Activated CD4-positive, alpha-beta T cell treated with anti-CD3 and anti-CD28 coated beads for 4 hours (primary cell): ENCODE results near the gene GCM1.

Source experiments
- DNase-seq, 2 donors: peaks; one replicate each; pipeline ENCODE4 v3.0.0-alpha.2; 2020

Gene GCM1

GRCh38 chr6:53103993-53104675, 44.5 kb downstream of the GCM1 start:
- no peak for DNase-seq

DNA sequence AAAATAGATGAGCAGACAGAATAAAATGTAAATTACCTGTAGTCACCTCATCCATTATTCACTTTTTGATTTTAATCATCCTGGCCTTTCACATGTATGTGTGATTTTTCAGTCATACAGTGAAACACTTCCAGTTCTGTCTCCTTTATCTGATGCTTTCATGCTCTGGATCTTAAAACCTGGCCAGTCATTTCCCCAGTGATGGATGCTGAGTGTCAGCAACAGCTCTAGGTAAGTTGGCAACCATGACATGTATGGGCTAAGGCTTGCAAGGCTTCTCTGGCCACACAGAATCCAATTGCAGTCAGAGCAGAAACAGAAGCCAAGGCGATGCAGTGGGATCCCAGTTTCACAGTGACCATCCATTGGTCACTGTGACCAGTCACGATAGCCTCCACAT, 47.6 kb downstream of the GCM1 start:
- no peak for DNase-seq

DNA sequence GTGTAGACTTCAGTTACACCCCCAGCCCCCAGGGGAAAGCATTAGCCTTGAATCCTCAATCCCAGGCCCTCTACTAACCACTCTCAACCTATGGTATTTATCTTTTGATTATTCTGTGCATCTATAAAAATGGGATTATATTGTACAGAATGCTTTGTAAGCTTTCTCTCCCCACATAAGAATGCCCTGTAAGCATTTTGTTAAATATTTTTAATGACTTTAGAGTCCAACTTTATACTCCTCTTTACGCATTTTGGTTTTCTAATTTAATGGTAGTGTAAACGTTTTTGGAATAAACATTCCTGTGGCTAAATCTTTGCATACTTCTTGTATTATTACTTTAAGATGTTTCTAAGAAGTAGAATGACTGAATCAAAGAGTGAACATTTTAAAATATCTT, 48.1 kb downstream of the GCM1 start:
- DNase-seq: no peak

- no peak for DNase-seq
These were observed 52.9 kb downstream of the GCM1 start for GRCh38 chr6:53095716-53096115.

DNA sequence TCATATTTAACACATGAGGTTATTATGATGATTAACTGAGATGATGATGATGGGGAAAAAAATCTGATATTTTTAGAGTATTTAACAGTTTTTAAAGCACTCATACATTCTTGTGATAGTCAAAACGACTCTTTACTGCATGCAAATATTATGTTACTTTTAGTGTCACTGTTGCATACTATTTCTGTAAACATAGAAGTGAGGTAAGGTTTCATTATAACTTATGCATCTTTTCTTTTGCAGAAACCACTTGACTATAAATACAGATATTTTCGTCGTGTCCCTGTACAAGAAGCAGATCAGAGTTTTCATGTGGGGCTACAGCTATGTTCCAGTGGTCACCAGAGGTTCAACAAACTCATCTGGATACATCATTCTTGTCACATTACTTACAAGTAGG, 53.4 kb downstream of the GCM1 start:
- no peak for DNase-seq

DNA sequence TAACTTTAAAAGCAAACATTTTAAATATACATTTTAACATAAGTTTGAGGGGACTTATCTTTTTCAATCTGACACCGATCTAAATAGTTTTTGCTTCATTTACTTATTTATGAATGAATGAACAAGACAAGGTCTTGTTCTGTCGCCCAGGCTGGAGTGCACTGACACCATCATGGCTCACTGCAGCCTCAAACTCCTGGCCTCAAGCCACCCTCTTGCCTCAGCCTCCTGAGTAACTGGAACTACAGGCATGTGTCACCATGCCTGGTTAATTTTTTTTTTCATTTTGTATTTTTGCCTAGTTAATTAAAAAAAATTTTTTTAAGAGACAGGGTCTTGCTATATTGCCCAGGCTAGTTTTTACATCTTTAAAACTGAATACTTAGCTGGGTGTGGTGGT, 58.1 kb downstream of the GCM1 start:
- DNase-seq: no peak

DNA sequence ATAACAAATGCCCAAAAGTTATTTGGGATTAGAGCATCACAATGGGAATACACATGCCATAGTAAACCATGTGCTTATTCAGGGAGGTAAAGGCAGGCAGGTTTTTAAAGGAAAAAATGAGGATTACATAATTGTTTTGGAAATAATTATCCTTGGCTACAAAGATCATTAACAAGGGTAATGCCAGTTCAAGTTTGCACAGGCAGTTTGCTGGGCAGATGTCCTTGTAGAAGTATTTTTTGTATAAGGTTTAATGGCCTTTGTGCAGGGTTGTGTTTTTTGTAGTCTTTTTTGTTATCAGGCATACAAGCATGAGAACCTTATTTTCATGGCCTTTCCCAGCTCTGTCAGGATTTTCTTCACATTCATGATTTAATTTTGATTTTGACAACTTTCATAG, 58.7 kb downstream of the GCM1 start:
- DNase-seq: no peak

DNA sequence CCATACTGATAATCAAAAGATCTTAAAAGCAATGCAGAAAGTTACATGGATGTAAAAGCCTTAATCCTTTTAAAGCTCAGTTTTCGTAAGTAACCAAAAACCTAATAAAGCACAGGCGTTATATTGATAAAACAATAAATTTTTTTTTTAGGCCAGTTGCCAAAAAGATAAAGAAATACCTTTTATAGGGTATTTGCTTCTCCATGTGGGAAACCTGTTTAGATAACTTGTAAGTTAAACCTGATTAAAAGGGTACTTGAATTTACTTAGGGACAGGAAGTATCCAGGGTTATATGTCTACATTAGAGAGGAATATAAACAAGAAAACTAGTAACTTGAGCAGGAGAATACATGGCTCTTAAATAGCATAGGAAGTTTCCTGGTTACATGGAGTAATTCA, 62.3 kb downstream of the GCM1 start:
- DNase-seq: no peak

GRCh38 chr6:53080813-53081212, 67.8 kb downstream of the GCM1 start:
- no peak for DNase-seq
